ENCODE measurements around the gene STK32C. TPM values are rescaled to one million over a fixed set of nuclear protein-coding genes. Genes with fewer than 3 reads are reported as not detected.

Gene STK32C
- total RNA-seq, 1 donor from 2014 or later = 19.6 TPM

DNA sequence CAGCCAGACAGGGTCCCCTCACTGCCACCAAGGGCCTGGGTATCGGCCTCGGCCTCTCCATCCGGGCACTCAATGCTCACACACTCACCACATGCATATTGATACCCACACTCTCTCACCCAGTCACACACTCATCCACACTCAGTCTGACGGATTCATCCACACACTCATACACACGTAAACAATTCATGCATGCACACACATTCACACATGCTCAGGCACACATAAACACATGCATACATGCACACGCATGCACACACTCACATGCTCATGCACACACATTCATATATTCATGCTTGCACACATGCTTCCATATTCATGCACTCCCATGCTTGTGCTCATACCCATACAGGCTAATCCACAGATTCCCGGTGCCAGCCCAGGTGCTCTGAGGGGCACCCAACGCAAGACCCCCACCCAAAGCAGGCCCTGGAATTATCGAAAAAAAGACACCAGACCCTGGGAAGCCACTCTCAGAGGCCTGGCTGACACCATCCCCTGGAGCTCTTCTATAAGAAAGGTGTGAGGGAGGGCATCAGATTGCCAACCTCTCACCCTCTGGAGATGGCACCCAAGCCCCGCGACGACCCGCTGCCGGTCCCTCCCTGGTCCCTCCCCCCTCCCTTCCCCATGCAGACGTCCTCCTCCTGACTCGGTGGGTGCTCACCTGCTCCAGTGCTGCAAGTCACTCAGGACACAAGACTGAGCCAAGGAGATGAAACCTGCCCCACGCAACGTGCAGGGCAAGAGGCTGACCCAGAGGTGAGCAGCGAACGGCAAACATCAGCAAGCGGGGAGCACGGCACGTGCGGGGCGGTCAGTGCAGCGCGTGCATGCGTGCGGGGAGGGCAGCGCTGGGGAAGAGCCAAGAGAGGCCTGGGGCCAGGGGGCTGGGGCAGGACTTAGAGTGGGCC, 15.2 kb downstream of the STK32C start:
- no peaks in the 10 kb centered on the region for H3K36me3 Mint-ChIP-seq (ENCODE audit: low read depth)
- H3K4me3 Mint-ChIP-seq = no peak overlapping the region
- TF ChIP-seq, protein P1, sequence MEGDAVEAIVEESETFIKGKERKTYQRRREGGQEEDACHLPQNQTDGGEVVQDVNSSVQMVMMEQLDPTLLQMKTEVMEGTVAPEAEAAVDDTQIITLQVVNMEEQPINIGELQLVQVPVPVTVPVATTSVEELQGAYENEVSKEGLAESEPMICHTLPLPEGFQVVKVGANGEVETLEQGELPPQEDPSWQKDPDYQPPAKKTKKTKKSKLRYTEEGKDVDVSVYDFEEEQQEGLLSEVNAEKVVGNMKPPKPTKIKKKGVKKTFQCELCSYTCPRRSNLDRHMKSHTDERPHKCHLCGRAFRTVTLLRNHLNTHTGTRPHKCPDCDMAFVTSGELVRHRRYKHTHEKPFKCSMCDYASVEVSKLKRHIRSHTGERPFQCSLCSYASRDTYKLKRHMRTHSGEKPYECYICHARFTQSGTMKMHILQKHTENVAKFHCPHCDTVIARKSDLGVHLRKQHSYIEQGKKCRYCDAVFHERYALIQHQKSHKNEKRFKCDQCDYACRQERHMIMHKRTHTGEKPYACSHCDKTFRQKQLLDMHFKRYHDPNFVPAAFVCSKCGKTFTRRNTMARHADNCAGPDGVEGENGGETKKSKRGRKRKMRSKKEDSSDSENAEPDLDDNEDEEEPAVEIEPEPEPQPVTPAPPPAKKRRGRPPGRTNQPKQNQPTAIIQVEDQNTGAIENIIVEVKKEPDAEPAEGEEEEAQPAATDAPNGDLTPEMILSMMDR (conservative IDR thresholded peaks at IDR 0.05) = no peak
- no peak for DNase-seq (ENCODE audit: low read depth, low spot score)
- no peak overlapping the region for H3K27ac Mint-ChIP-seq (ENCODE audit: unreplicated experiment)
- peaks cover 19% of the 10 kb centered on the region for H3K4me1 Mint-ChIP-seq
- peaks cover 2% of the 10 kb centered on the region for H3K27me3 Mint-ChIP-seq (ENCODE audit: low read depth)
- no peaks in the 10 kb centered on the region for H3K9me3 Mint-ChIP-seq

DNA sequence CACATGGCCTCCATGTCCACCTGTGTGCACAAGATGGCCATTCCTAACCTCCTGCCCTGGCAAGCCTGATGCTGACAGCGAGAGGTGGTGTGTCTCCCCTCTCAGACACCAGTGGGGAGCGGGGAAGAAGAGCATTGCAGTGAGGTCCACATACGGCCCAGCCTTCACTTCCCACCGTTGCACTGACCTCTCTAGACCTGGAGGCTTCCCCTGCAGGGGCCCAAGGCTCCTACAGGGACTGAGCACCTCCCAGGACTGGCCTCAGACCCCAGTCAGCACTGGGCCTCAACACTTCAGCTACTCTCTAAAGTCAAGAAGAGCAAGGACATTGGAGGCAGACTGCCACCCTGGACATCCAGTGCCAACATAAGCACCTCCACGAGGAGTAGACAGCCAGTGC, 15.9 kb downstream of the STK32C start:
- TF ChIP-seq, protein P1 (conservative IDR thresholded peaks at IDR 0.05) = no peak
- H3K36me3 Mint-ChIP-seq (ENCODE audit: low read depth) = no peaks in the 10 kb centered on the region
- DNase-seq (ENCODE audit: low read depth, low spot score) = no peak
- no peak overlapping the region for H3K4me3 Mint-ChIP-seq
- H3K27me3 Mint-ChIP-seq (ENCODE audit: low read depth) = peaks cover 2% of the 10 kb centered on the region
- no peak overlapping the region for H3K27ac Mint-ChIP-seq (ENCODE audit: unreplicated experiment)
- peaks cover 15% of the 10 kb centered on the region for H3K4me1 Mint-ChIP-seq
- H3K9me3 Mint-ChIP-seq = no peaks in the 10 kb centered on the region

DNA sequence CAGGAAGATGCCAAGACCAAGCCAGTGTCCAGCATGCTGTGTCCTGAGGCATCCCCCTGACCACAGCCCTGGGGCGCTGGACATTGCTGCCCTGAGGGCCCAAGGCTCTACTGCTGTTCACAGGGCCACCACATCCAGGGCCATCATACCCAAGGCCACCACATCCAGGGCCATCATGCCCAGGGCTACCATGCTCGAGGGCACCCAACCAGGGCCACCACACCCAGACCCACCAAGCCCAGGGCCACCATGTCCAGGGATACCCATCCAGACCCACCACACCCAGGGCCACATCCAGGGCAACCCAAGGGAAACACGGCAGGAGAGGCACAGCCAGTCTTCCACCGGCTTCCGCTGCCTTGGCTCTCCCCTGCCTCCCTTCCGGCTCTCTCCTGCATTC, 17.1 kb downstream of the STK32C start:
- DNase-seq (ENCODE audit: low read depth, low spot score) = no peak
- H3K4me1 Mint-ChIP-seq = peaks cover 11% of the 10 kb centered on the region
- H3K9me3 Mint-ChIP-seq = no peaks in the 10 kb centered on the region
- no peak overlapping the region for H3K27ac Mint-ChIP-seq (ENCODE audit: unreplicated experiment)
- H3K27me3 Mint-ChIP-seq (ENCODE audit: low read depth) = peaks cover 8% of the 10 kb centered on the region
- TF ChIP-seq, protein P1 (conservative IDR thresholded peaks at IDR 0.05) = no peak
- H3K4me3 Mint-ChIP-seq = no peak overlapping the region
- no peaks in the 10 kb centered on the region for H3K36me3 Mint-ChIP-seq (ENCODE audit: low read depth)

DNA sequence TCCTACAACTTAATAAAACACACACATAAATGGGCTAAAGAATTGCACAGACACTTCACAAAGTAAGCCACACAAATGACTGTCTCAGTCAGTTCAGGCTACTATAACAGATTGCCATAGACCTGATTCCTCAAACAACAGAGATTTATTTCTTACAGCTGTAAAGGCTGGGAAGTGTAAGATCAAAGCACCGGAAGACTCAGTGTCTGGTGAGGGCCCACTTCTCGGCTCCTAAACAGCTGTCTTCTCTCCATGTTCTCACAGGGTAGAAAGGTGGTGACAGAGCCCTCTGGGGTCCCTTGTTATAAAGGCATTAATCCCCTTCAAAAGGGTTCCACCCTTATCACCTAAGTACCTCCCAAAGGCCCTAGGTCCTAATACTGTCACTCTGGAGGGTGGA, 18.3 kb downstream of the STK32C start:
- Mint-ChIP-seq H3K27ac (ENCODE audit: unreplicated experiment) (no peak overlapping the region), H3K36me3 (ENCODE audit: low read depth) (no peaks in the 10 kb centered on the region), H3K9me3 (no peaks in the 10 kb centered on the region), H3K4me1 (peaks cover 3% of the 10 kb centered on the region), H3K27me3 (ENCODE audit: low read depth) (peaks cover 14% of the 10 kb centered on the region), H3K4me3 (no peak overlapping the region)
- TF ChIP-seq, protein P1 (conservative IDR thresholded peaks at IDR 0.05) = no peak
- DNase-seq (ENCODE audit: low read depth, low spot score) = no peak

DNA sequence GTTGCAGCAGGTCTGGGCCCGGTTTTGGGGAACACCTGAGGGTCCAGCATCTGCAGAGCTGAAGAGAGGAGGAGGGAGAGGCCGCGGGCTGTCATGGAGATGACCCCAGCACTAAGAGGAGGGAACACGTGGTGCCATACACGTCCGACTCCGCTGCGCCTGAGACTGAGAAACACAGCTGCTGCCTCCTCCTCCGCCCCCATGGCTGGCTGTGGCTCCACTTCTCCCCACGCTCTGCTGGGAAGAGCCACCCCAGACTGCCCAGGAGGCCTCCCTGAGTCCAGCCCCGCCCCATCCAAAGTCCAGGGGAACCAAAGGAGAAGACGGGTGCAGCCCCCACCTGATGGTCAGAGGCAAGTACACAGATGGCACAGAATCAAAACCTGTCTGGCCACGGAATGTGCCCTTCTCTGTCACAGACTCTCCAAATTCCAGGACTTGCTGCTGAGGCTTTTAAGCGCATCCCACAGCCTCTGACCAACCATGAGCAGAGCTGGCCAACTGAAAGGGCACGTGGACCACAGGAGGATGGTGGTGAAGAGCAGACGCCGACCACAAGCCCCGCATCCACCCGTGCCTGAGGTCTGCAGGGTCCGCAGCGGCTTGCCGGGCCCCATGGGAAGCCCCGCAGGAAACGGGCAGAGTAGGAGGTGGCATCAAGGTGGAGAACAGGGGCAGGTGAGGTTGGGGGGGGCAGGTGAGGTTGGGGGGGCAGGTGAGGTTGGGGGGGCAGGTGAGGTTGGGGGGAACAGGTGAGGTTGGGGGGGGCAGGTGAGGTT, 24.0 kb downstream of the STK32C start:
- H3K27ac Mint-ChIP-seq (ENCODE audit: unreplicated experiment) = no peak overlapping the region

More for the DNA sequence above, 24.0 kb downstream of the STK32C start:
- no peak overlapping the region for H3K4me3 Mint-ChIP-seq
- no peaks in the 10 kb centered on the region for H3K36me3 Mint-ChIP-seq (ENCODE audit: low read depth)
- TF ChIP-seq, protein P1 (conservative IDR thresholded peaks at IDR 0.05) = no peak
- peaks cover 18% of the 10 kb centered on the region for H3K27me3 Mint-ChIP-seq (ENCODE audit: low read depth)
- H3K4me1 Mint-ChIP-seq = peaks cover 6% of the 10 kb centered on the region
- H3K9me3 Mint-ChIP-seq = no peaks in the 10 kb centered on the region
- DNase-seq (ENCODE audit: low read depth, low spot score) = no peak

Measured in neural crest cell (in vitro differentiated cells).